Chondrocyte (in vitro differentiated cells): Measurements from ENCODE around the gene IGFN1. TPM values are rescaled to one million over a fixed set of nuclear protein-coding genes. Genes with fewer than 3 reads are reported as not detected.

Experiments used
- DNase-seq: peaks from one replicate; pipeline ENCODE4 v3.0.0; 2021; ENCODE audit warnings: mixed read lengths, low spot score
- H3K27ac Mint-ChIP-seq: one replicate; pipeline ENCODE4 v1.8.0; 2021; ENCODE audit warnings: mild to moderate bottlenecking, moderate library complexity, mixed read lengths; ENCODE audit not compliant: unreplicated experiment
- H3K27me3 Mint-ChIP-seq: 2 replicates; pipeline ENCODE4 v1.8.0; 2021; ENCODE audit warnings: low read depth, mixed read lengths
- H3K36me3 Mint-ChIP-seq: 2 replicates; pipeline ENCODE4 v1.8.0; 2021; ENCODE audit warnings: low read depth, mixed read lengths
- H3K4me1 Mint-ChIP-seq: 2 replicates; pipeline ENCODE4 v1.8.0; 2021; ENCODE audit warnings: low read depth, mild to moderate bottlenecking, mixed read lengths
- H3K4me3 Mint-ChIP-seq: one replicate; pipeline ENCODE4 v1.8.0; 2021; ENCODE audit warnings: mild to moderate bottlenecking, moderate library complexity, mixed read lengths; ENCODE audit not compliant: unreplicated experiment
- H3K9me3 Mint-ChIP-seq: 2 replicates; pipeline ENCODE4 v1.8.0; 2021; ENCODE audit warnings: low read depth, mixed read lengths
- CTCF ChIP-seq: fragments of 200-600 bp; sonication (generic); IDR thresholded peaks from 2 replicates; pipeline ENCODE4 v1.5.0; 2021; ENCODE audit warnings: antibody characterized with exemption, mild to moderate bottlenecking, moderate library complexity
- total RNA-seq: library from RNA; stranded (reverse); gene quantifications from 3 replicates; pipeline ENCODE4 v1.2.1, GENCODE V29; 2021

IGFN1 gene
- total RNA-seq, 1 donor from 2014 or later, result 1.9 TPM

- peaks cover 5% of the 10 kb centered on the region for H3K36me3 Mint-ChIP-seq
- peaks cover 27% of the 10 kb centered on the region for H3K27me3 Mint-ChIP-seq
Measured at GRCh38 chr1:201240171-201240570, 49.5 kb downstream of the IGFN1 start.

GRCh38 chr1:201241736-201242135 lies 51.1 kb downstream of the IGFN1 start:
- DNase-seq, result no peak
- Mint-ChIP-seq H3K4me1 (no peaks in the 10 kb centered on the region), H3K27ac (no peak overlapping the region), H3K36me3 (peaks cover 5% of the 10 kb centered on the region), H3K4me3 (no peak overlapping the region), H3K27me3 (peaks cover 28% of the 10 kb centered on the region), H3K9me3 (peaks cover 15% of the 10 kb centered on the region)
- no peak for TF ChIP-seq CTCF

More at GRCh38 chr1:201240171-201240570, 49.5 kb downstream of the IGFN1 start:
- no peaks in the 10 kb centered on the region for H3K4me1 Mint-ChIP-seq
- TF ChIP-seq CTCF, result no peak
- no peak overlapping the region for H3K27ac Mint-ChIP-seq
- DNase-seq, result no peak
- H3K4me3 Mint-ChIP-seq, result no peak overlapping the region
- H3K9me3 Mint-ChIP-seq, result peaks cover 15% of the 10 kb centered on the region

- no peak for DNase-seq
Measured at GRCh38 chr1:201245082-201245481, 54.5 kb downstream of the IGFN1 start.

GRCh38 chr1:201248721-201249559 lies 58.3 kb downstream of the IGFN1 start:
- no peak for TF ChIP-seq CTCF
- no peaks in the 10 kb centered on the region for H3K36me3 Mint-ChIP-seq
- peaks cover 5% of the 10 kb centered on the region for H3K4me1 Mint-ChIP-seq
- H3K4me3 Mint-ChIP-seq, result no peak overlapping the region
- H3K9me3 Mint-ChIP-seq, result no peaks in the 10 kb centered on the region
- no peak for DNase-seq
- peaks cover 6% of the 10 kb centered on the region for H3K27me3 Mint-ChIP-seq
- H3K27ac Mint-ChIP-seq, result no peak overlapping the region

More at GRCh38 chr1:201245082-201245481, 54.5 kb downstream of the IGFN1 start:
- Mint-ChIP-seq H3K9me3 (peaks cover 9% of the 10 kb centered on the region), H3K27ac (no peak overlapping the region), H3K4me3 (no peak overlapping the region), H3K27me3 (peaks cover 20% of the 10 kb centered on the region), H3K36me3 (peaks cover 4% of the 10 kb centered on the region), H3K4me1 (no peaks in the 10 kb centered on the region)
- no peak for TF ChIP-seq CTCF

- TF ChIP-seq CTCF, result no peak
- Mint-ChIP-seq H3K36me3 (no peaks in the 10 kb centered on the region), H3K27ac (no peak overlapping the region), H3K9me3 (no peaks in the 10 kb centered on the region), H3K4me3 (no peak overlapping the region), H3K4me1 (peaks cover 11% of the 10 kb centered on the region), H3K27me3 (peaks cover 2% of the 10 kb centered on the region)
- no peak for DNase-seq
Measured at GRCh38 chr1:201250326-201251011, 59.8 kb downstream of the IGFN1 start.
